Superior temporal gyrus (tissue), 1 donor: ENCODE data around the gene CEP126.

ENCODE experiments used
- DNase-seq: peaks from one replicate; pipeline ENCODE4 v3.0.0-alpha.2; 2016; ENCODE audit errors: extremely low spot score

CEP126 gene

GRCh38 chr11:101914738-101915426 lies at the start of gene CEP126:
TSS of gene CEP126 (plus strand) at chr11:101915010. CDS start at chr11:101915285, 275 bp downstream.
- DNase-seq, result peak; percentile 91

- DNase-seq, result no peak
These were observed 48.0 kb upstream of the CEP126 start for GRCh38 chr11:101866619-101867491.

GRCh38 chr11:101867951-101868350 lies 46.9 kb upstream of the CEP126 start:
- no peak for DNase-seq

- no peak for DNase-seq
These were observed 44.3 kb upstream of the CEP126 start for GRCh38 chr11:101870510-101870909.

- DNase-seq, result peak; percentile 35
These were observed 42.5 kb upstream of the CEP126 start for GRCh38 chr11:101872171-101872882.

- DNase-seq, result no peak
These were observed 34.6 kb upstream of the CEP126 start for GRCh38 chr11:101880222-101880621.

- DNase-seq, result no peak
These were observed 33.2 kb upstream of the CEP126 start for GRCh38 chr11:101881586-101881985.

GRCh38 chr11:101885631-101886030 lies 29.2 kb upstream of the CEP126 start:
- DNase-seq, result no peak

GRCh38 chr11:101889767-101890166 lies 25.0 kb upstream of the CEP126 start:
- DNase-seq, result no peak

GRCh38 chr11:101894505-101894904 lies 20.3 kb upstream of the CEP126 start:
- DNase-seq, result no peak

- DNase-seq, result no peak
These were observed 7.0 kb upstream of the CEP126 start for GRCh38 chr11:101907815-101908214.

GRCh38 chr11:101909087-101909486 lies 5.7 kb upstream of the CEP126 start:
- no peak for DNase-seq

- no peak for DNase-seq
These were observed 2.0 kb upstream of the CEP126 start for GRCh38 chr11:101912823-101913284.

GRCh38 chr11:101913656-101914055 lies 1.2 kb upstream of the CEP126 start:
- no peak for DNase-seq

GRCh38 chr11:101914341-101914737 lies 471 bp upstream of the CEP126 start:
- no peak for DNase-seq

GRCh38 chr11:101915791-101916291 lies 1.0 kb downstream of the CEP126 start:
- DNase-seq, result peak; percentile 75

GRCh38 chr11:101916422-101916821 lies 1.6 kb downstream of the CEP126 start, which contains the start of gene ANGPTL5:
TSS of gene ANGPTL5 (minus strand) at chr11:101916522. CDS start at chr11:101907909, 8,613 bp downstream.
- DNase-seq, result peak; percentile 44

- peak; percentile 35 for DNase-seq
These were observed 2.4 kb downstream of the CEP126 start for GRCh38 chr11:101917226-101917625.

- no peak for DNase-seq
These were observed 6.2 kb downstream of the CEP126 start for GRCh38 chr11:101920992-101921391.

- no peak for DNase-seq
These were observed 8.7 kb downstream of the CEP126 start for GRCh38 chr11:101923554-101923953.

GRCh38 chr11:101929294-101929915 lies 14.6 kb downstream of the CEP126 start:
- no peak for DNase-seq
